Spleen (tissue), 11 donors: ENCODE results near the gene ZBTB48. TPM values are rescaled to one million over a fixed set of nuclear protein-coding genes. Genes with fewer than 3 reads are reported as not detected.
A peak's percentile ranks its signal among the peaks of the same experiment; 100 is the strongest.
"Not testable (repeated sequence)": the region's sequence is repeated elsewhere in the genome, so short reads cannot be mapped to it uniquely, and the experiment has no call there.

Experiments used
- DNase-seq: peaks from one replicate; pipeline ENCODE4 v3.0.0-alpha.2; 2020
- H3K27ac ChIP-seq, 8 donors: fragments of 200-600 bp; sonication (generic) in 7 of 8; 1 replicate in 4 of 8; 2 replicates in 4 of 8; pipeline versions ENCODE4 v1.5.0 to v1.8.0; 2016 to 2021; ENCODE audit warnings: inconsistent platforms in 4 of 8, mild to moderate bottlenecking in 4 of 8, moderate library complexity in 1 of 8
- H3K27me3 ChIP-seq, 7 donors: fragments of 200-600 bp; sonication (generic) in 6 of 7; replicated peaks in 1 of 7; 1 replicate in 4 of 7; 2 replicates in 3 of 7; pipeline versions ENCODE4 v1.5.0 to v1.8.0; 2016 to 2021; ENCODE audit warnings: inconsistent platforms in 3 of 7, mild to moderate bottlenecking in 1 of 7
- H3K36me3 ChIP-seq, 6 donors: fragments of 200-600 bp; sonication (generic) in 5 of 6; 1 replicate in 4 of 6; 2 replicates in 2 of 6; pipeline versions ENCODE4 v1.5.0 to v1.8.0; 2016 to 2021; ENCODE audit warnings: inconsistent platforms in 2 of 6
- H3K4me1 ChIP-seq, 6 donors: fragments of 200-600 bp; sonication (generic) in 5 of 6; 1 replicate in 3 of 6; 2 replicates in 3 of 6; pipeline versions ENCODE4 v1.5.0 to v1.8.0; 2016 to 2021; ENCODE audit warnings: inconsistent platforms in 3 of 6
- H3K4me3 ChIP-seq, 8 donors: fragments of 200-600 bp; sonication (generic) in 7 of 8; 1 replicate in 4 of 8; 2 replicates in 4 of 8; pipeline versions ENCODE4 v1.5.0 to v1.8.0; 2016 to 2021; ENCODE audit warnings: inconsistent platforms in 4 of 8, mild to moderate bottlenecking in 4 of 8, moderate library complexity in 2 of 8
- H3K9me3 ChIP-seq, 8 donors: fragments of 200-600 bp; sonication (generic) in 7 of 8; 1 replicate in 4 of 8; 2 replicates in 4 of 8; pipeline versions ENCODE4 v1.5.0 to v1.8.0; 2016 to 2021; ENCODE audit warnings: inconsistent platforms in 4 of 8
- CTCF ChIP-seq, 11 experiments: fragments of 200-600 bp in 7 of 11; fragments of 450-650 bp in 4 of 11; sonication (generic) in 4 of 11; IDR thresholded peaks in 8 of 11; conservative IDR thresholded peaks in 3 of 11; 1 replicate in 7 of 11; 2 replicates in 4 of 11; pipeline versions ENCODE4 v1.4.0 to v1.8.0; 2016 to 2021; ENCODE audit warnings: antibody characterized with exemption in 11 of 11, inconsistent platforms in 4 of 11, mild to moderate bottlenecking in 1 of 11
- POLR2A ChIP-seq, 3 donors: fragments of 450-650 bp; IDR thresholded peaks; one replicate each; pipeline ENCODE4 v1.5.1; 2017; ENCODE audit warnings: antibody characterized with exemption in 3 of 3, mild to moderate bottlenecking in 1 of 3
- POLR2AphosphoS5 ChIP-seq, 3 donors: sonication (generic); formaldehyde crosslinking; IDR thresholded peaks; one replicate each; pipeline ENCODE4 v1.5.1; 2017; ENCODE audit warnings: antibody characterized with exemption in 3 of 3
- WGBS, 5 donors: extraction: QIAGEN DNeasy Blood & Tissue Kit in 3 of 5; methylation state at CpG; one replicate each; pipeline versions ENCODE4 v1.1.5 to v1.1.7; 2013 to 2018; 5-methylcytosine and 5-hydroxymethylcytosine counted together
- intact Hi-C: fragments of 100-400 bp; cut with DNase I; formaldehyde crosslinking; loops from one replicate; pipeline ENCODE4 v1.15.0; 2023; ENCODE audit warnings: low total_unique reads
- polyA plus RNA-seq, 3 donors: library from polyadenylated mRNA; stranded (reverse); fragments of 200-250 nt; gene quantifications; one replicate each; pipeline ENCODE4 v1.2.1, GENCODE V29; 2013
- total RNA-seq, 7 donors: library from RNA; depleted of rRNA in 3 of 7; stranded (reverse); fragments of >200 nt in 3 of 7; fragmentation: NEBNext Ultra II Directional in 4 of 7; extraction: Animal tissue kit (Norgen Biotek cat#: 25700) in 4 of 7; gene quantifications; one replicate each; pipeline versions ENCODE4 v1.1.0 to v1.2.1, GENCODE V29; 2016 to 2021
- donor health status: healthy with polysubstance abuse.
- donor health status: DM: no; HTN: no; CAD: no; lungs with moderate emphysema.
- donor health status: DM: no; HTN: no; CAD: no.
- donor health status: Bipolar disorder and iron deficiency.
- donor health status: healthy.
- donor health status: DM: no; HTN: no; CAD: no.
- donor health status: DM: yes; HTN: yes; CAD: no.

ZBTB48 gene
- total and polyA plus RNA-seq, 10 donors: 23.5 to 131 (median 52.2) TPM

- TF ChIP-seq POLR2AphosphoS5 (IDR thresholded peaks at IDR 0.05) (peak; percentile 48 to 69 (median 60)), POLR2A (IDR thresholded peaks at IDR 0.05) (no peak), CTCF (IDR thresholded peaks at IDR 0.05 in 8 of 11, conservative IDR thresholded peaks at IDR 0.05 in 3 of 11) (peak in 10 of 11 experiments; percentile 15 to 69 (median 44))
- Histone ChIP-seq H3K36me3 (peaks cover 0 to 100% (median 86%) of the 10 kb centered on the region in 6 donors), H3K4me1 (no peaks in the 10 kb centered on the region), H3K9me3 (no peaks in the 10 kb centered on the region), H3K4me3 (no peak overlapping the region), H3K27ac (no peak overlapping the region), H3K27me3 (no peaks in the 10 kb centered on the region)
- WGBS, 5 donors: 67 to 77% (median 75%) methylated on average over 26 to 29 of the region's 29 CpGs
- peak; percentile 82 for DNase-seq
- intact Hi-C loops: no loop called here
Observed at GRCh38 chr1:6634371-6635052, 54.7 kb downstream of the ZBTB48 start.

GRCh38 chr1:6635161-6635909, 55.5 kb downstream of the ZBTB48 start:
- no peak for DNase-seq
- H3K9me3 ChIP-seq: no peaks in the 10 kb centered on the region
- no peak overlapping the region for H3K4me3 ChIP-seq
- intact Hi-C loops: no loop called here
- H3K4me1 ChIP-seq: no peaks in the 10 kb centered on the region
- H3K27me3 ChIP-seq: no peaks in the 10 kb centered on the region
- H3K27ac ChIP-seq: no peak overlapping the region
- 89 to 95% (median 90%) methylated on average over 13 to 20 of the region's 20 CpGs for WGBS, 5 donors
- H3K36me3 ChIP-seq: peaks cover 0 to 100% (median 86%) of the 10 kb centered on the region in 6 donors
- TF ChIP-seq POLR2AphosphoS5 (IDR thresholded peaks at IDR 0.05): no peak
- no peak for TF ChIP-seq POLR2A (IDR thresholded peaks at IDR 0.05)

GRCh38 chr1:6635910-6636760, 56.3 kb downstream of the ZBTB48 start:
- TF ChIP-seq POLR2A (IDR thresholded peaks at IDR 0.05) (no peak), POLR2AphosphoS5 (IDR thresholded peaks at IDR 0.05) (peak in 1 of 3 donors; percentile 48)
- Histone ChIP-seq H3K9me3 (no peaks in the 10 kb centered on the region), H3K4me1 (no peaks in the 10 kb centered on the region), H3K27ac (no peak overlapping the region), H3K36me3 (peaks cover 0 to 100% (median 88%) of the 10 kb centered on the region in 6 donors), H3K27me3 (no peaks in the 10 kb centered on the region), H3K4me3 (no peak overlapping the region)
- 79 to 90% (median 87%) methylated on average over 16 of the region's 16 CpGs for WGBS, 5 donors
- intact Hi-C loops: no loop called here
- no peak for DNase-seq

GRCh38 chr1:6636778-6637177, 57.0 kb downstream of the ZBTB48 start:
- H3K4me3 ChIP-seq, H3K27ac ChIP-seq, H3K27me3 ChIP-seq, intact Hi-C loops, H3K4me1 ChIP-seq, DNase-seq, H3K9me3 ChIP-seq: not testable (repeated sequence)
- peaks cover 0 to 99% (median 91%) of the 10 kb centered on the region in 6 donors for H3K36me3 ChIP-seq
- WGBS, 5 donors: 92 to 96% (median 95%) methylated on average over 6 of the region's 6 CpGs

- peaks cover 0 to 99% (median 92%) of the 10 kb centered on the region in 6 donors for H3K36me3 ChIP-seq
- H3K4me3 ChIP-seq: no peak overlapping the region
- TF ChIP-seq POLR2A (IDR thresholded peaks at IDR 0.05): no peak
- TF ChIP-seq POLR2AphosphoS5 (IDR thresholded peaks at IDR 0.05): no peak
- no peak for TF ChIP-seq CTCF (IDR thresholded peaks at IDR 0.05 in 8 of 11, conservative IDR thresholded peaks at IDR 0.05 in 3 of 11)
- H3K9me3 ChIP-seq: no peaks in the 10 kb centered on the region
- no peaks in the 10 kb centered on the region for H3K27me3 ChIP-seq
- WGBS, 5 donors: 87 to 95% (median 91%) methylated on average over 9 of the region's 9 CpGs
- intact Hi-C loops: no loop called here
- DNase-seq: no peak
- H3K27ac ChIP-seq: peak overlapping the region in 2 of 8 donors; percentile 28 to 41
- H3K4me1 ChIP-seq: no peaks in the 10 kb centered on the region
Observed at GRCh38 chr1:6637770-6638169, 58.0 kb downstream of the ZBTB48 start.
